ENCODE measurements around the gene NELL1. TPM values are rescaled to one million over a fixed set of nuclear protein-coding genes. Genes with fewer than 3 reads are reported as not detected.

Gene NELL1
- total RNA-seq, 1 donor from 2014 or later = 0.45 TPM

DNA sequence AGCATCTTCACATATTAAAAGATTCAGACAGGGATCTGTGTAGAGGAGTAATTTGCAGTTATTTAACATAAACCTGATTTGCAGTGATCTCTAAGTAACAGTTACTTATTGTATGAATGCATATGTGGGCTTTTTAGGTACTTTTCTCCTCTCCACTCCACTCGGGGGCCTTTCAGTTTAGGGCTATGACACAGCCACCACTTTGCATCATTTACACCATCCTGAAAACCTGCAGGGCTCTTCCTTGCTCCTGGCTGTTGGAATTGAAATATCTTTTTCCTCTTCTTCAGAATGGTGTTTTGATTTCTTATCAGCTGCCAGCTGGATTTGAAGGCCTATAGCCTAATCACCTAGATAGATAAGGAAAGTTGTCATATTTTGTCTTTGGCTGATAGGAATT is 580.8 kb downstream of the NELL1 start:
- DNase-seq (ENCODE audit: low read depth) = no peak
- H3K9ac ChIP-seq (ENCODE audit: low read length) = no peak overlapping the region
- no peak overlapping the region for H3K4me2 ChIP-seq (ENCODE audit: low read length)
- no peak overlapping the region for H3K27ac ChIP-seq (ENCODE audit: low read depth, low read length)
- H3K4me1 Mint-ChIP-seq (ENCODE audit: low read depth, unreplicated experiment) = no peaks in the 10 kb centered on the region
- H3K79me2 ChIP-seq (ENCODE audit: insufficient read depth, low read length) = no peaks in the 10 kb centered on the region
- no peaks in the 10 kb centered on the region for H3K36me3 Mint-ChIP-seq (ENCODE audit: low read depth, unreplicated experiment)
- H2AFZ ChIP-seq (ENCODE audit: low read depth, low read length) = no peak overlapping the region
- H4K20me1 ChIP-seq (ENCODE audit: insufficient read depth, low read length) = no peaks in the 10 kb centered on the region
- no peaks in the 10 kb centered on the region for H3K27me3 ChIP-seq (ENCODE audit: insufficient read depth, low read length)
- H3K9me3 Mint-ChIP-seq (ENCODE audit: unreplicated experiment) = no peaks in the 10 kb centered on the region
- H3K36me3 ChIP-seq (ENCODE audit: insufficient read depth, low read length) = no peaks in the 10 kb centered on the region
- no peaks in the 10 kb centered on the region for H3K4me1 ChIP-seq (ENCODE audit: insufficient read depth, low read length)
- no peak overlapping the region for H3K27ac Mint-ChIP-seq (ENCODE audit: unreplicated experiment)
- TF ChIP-seq CTCF (IDR thresholded peaks at IDR 0.05; ENCODE audit: insufficient read depth, low read depth, low read length) = no peak
- TF ChIP-seq EZH2 (IDR thresholded peaks at IDR 0.05; ENCODE audit: insufficient read depth, low read length) = no peak
- H3K27me3 Mint-ChIP-seq (ENCODE audit: low read depth, unreplicated experiment) = no peaks in the 10 kb centered on the region
- FAIRE-seq = no peak
- no peak overlapping the region for H3K4me3 Mint-ChIP-seq (ENCODE audit: unreplicated experiment)
- no peaks in the 10 kb centered on the region for H3K9me3 ChIP-seq (ENCODE audit: insufficient read depth, low read depth, low read length)
- no peak overlapping the region for H3K4me3 ChIP-seq (ENCODE audit: insufficient read depth, low read depth, low read length)

DNA sequence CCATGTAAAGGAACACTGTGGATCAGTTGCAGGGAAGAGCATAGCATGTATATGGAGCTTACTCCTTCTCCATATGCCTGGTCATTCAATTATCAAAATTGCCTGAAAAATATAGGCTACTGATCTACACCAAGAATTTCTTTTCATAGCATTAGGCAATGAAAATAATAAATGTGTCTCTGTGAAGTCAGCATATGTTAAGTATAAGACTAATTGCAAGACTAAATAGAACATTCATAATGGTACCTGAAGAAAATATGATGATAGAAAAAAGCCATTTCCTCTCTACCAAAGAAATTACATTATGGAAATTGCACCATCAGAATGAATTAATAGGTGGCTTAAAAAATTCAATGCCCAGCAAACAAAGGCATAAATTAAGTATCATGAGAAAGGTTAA is 584.7 kb downstream of the NELL1 start:
- H3K27ac Mint-ChIP-seq (ENCODE audit: unreplicated experiment) = no peak overlapping the region
- no peaks in the 10 kb centered on the region for H3K9me3 Mint-ChIP-seq (ENCODE audit: unreplicated experiment)
- Histone ChIP-seq H3K27ac (ENCODE audit: low read depth, low read length) (no peak overlapping the region), H2AFZ (ENCODE audit: low read depth, low read length) (no peak overlapping the region), H3K36me3 (ENCODE audit: insufficient read depth, low read length) (no peaks in the 10 kb centered on the region), H3K4me1 (ENCODE audit: insufficient read depth, low read length) (no peaks in the 10 kb centered on the region), H3K4me2 (ENCODE audit: low read length) (no peak overlapping the region), H3K9me3 (ENCODE audit: insufficient read depth, low read depth, low read length) (no peaks in the 10 kb centered on the region), H3K4me3 (ENCODE audit: insufficient read depth, low read depth, low read length) (no peak overlapping the region), H3K79me2 (ENCODE audit: insufficient read depth, low read length) (no peaks in the 10 kb centered on the region), H4K20me1 (ENCODE audit: insufficient read depth, low read length) (no peaks in the 10 kb centered on the region), H3K27me3 (ENCODE audit: insufficient read depth, low read length) (no peaks in the 10 kb centered on the region), H3K9ac (ENCODE audit: low read length) (no peak overlapping the region)
- TF ChIP-seq EZH2 (IDR thresholded peaks at IDR 0.05; ENCODE audit: insufficient read depth, low read length) (no peak), CTCF (IDR thresholded peaks at IDR 0.05; ENCODE audit: insufficient read depth, low read depth, low read length) (no peak)
- no peaks in the 10 kb centered on the region for H3K36me3 Mint-ChIP-seq (ENCODE audit: low read depth, unreplicated experiment)
- DNase-seq (ENCODE audit: low read depth) (no peak), FAIRE-seq (no peak)
- H3K4me1 Mint-ChIP-seq (ENCODE audit: low read depth, unreplicated experiment) = no peaks in the 10 kb centered on the region
- H3K27me3 Mint-ChIP-seq (ENCODE audit: low read depth, unreplicated experiment) = no peaks in the 10 kb centered on the region
- H3K4me3 Mint-ChIP-seq (ENCODE audit: unreplicated experiment) = no peak overlapping the region

DNA sequence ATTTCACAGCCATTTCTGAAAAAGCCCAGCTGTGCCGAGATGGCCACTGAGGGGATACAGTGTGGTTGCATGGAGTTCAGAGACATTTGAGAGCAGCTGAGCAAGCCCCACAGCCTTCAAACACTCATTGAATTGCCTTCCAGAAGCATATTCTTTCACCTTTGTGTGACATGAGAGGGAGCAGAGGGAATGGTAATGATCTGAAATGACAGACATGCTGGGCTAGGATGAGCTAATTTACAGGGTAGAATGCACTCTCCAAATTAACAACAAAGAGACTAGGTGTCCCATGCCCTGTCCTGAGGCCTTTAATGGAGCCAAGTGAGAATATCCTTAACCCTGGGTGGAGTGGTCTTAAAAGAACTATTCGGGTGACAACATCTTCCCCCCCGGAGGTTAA is 585.4 kb downstream of the NELL1 start:
- no peaks in the 10 kb centered on the region for H3K36me3 ChIP-seq (ENCODE audit: insufficient read depth, low read length)
- Mint-ChIP-seq H3K27me3 (ENCODE audit: low read depth, unreplicated experiment) (no peaks in the 10 kb centered on the region), H3K27ac (ENCODE audit: unreplicated experiment) (no peak overlapping the region), H3K36me3 (ENCODE audit: low read depth, unreplicated experiment) (no peaks in the 10 kb centered on the region), H3K9me3 (ENCODE audit: unreplicated experiment) (no peaks in the 10 kb centered on the region), H3K4me3 (ENCODE audit: unreplicated experiment) (no peak overlapping the region), H3K4me1 (ENCODE audit: low read depth, unreplicated experiment) (no peaks in the 10 kb centered on the region)
- FAIRE-seq (no peak), DNase-seq (ENCODE audit: low read depth) (no peak)
- H3K4me3 ChIP-seq (ENCODE audit: insufficient read depth, low read depth, low read length) = no peak overlapping the region
- no peaks in the 10 kb centered on the region for H3K79me2 ChIP-seq (ENCODE audit: insufficient read depth, low read length)
- H3K9ac ChIP-seq (ENCODE audit: low read length) = no peak overlapping the region
- no peak for TF ChIP-seq CTCF (IDR thresholded peaks at IDR 0.05; ENCODE audit: insufficient read depth, low read depth, low read length)
- no peak for TF ChIP-seq EZH2 (IDR thresholded peaks at IDR 0.05; ENCODE audit: insufficient read depth, low read length)
- no peaks in the 10 kb centered on the region for H3K27me3 ChIP-seq (ENCODE audit: insufficient read depth, low read length)
- no peaks in the 10 kb centered on the region for H3K4me1 ChIP-seq (ENCODE audit: insufficient read depth, low read length)
- no peak overlapping the region for H3K27ac ChIP-seq (ENCODE audit: low read depth, low read length)
- no peaks in the 10 kb centered on the region for H3K9me3 ChIP-seq (ENCODE audit: insufficient read depth, low read depth, low read length)
- H3K4me2 ChIP-seq (ENCODE audit: low read length) = no peak overlapping the region
- H4K20me1 ChIP-seq (ENCODE audit: insufficient read depth, low read length) = no peaks in the 10 kb centered on the region
- H2AFZ ChIP-seq (ENCODE audit: low read depth, low read length) = no peak overlapping the region

Data from astrocyte (in vitro differentiated cells and primary cell).